Ascending aorta (tissue), 2 donors: ENCODE results near the gene RAP2A. TPM values are rescaled to one million over a fixed set of nuclear protein-coding genes. Genes with fewer than 3 reads are reported as not detected.

ENCODE experiments used
- DNase-seq, 2 donors: peaks; one replicate each; pipeline ENCODE4 v3.0.0-alpha.2; 2019; ENCODE audit warnings: low spot score in 2 of 2
- H3K27ac ChIP-seq, 2 donors: fragments of 200-600 bp; sonication (generic); one replicate each; pipeline ENCODE4 v1.5.1; 2016 to 2017; ENCODE audit warnings: mild to moderate bottlenecking in 1 of 2
- H3K27me3 ChIP-seq: fragments of 200-600 bp; sonication (generic); one replicate; pipeline ENCODE4 v1.5.1; 2017
- H3K36me3 ChIP-seq, 2 donors: fragments of 200-600 bp; sonication (generic); one replicate each; pipeline ENCODE4 v1.5.1; 2016
- H3K4me1 ChIP-seq, 2 donors: fragments of 200-600 bp; sonication (generic); one replicate each; pipeline ENCODE4 v1.5.1; 2016 to 2017; ENCODE audit warnings: mild to moderate bottlenecking in 1 of 2
- H3K4me3 ChIP-seq, 2 donors: fragments of 200-600 bp; sonication (generic); one replicate each; pipeline ENCODE4 v1.5.1; 2016 to 2017; ENCODE audit warnings: mild to moderate bottlenecking in 1 of 2
- H3K9me3 ChIP-seq, 2 donors: fragments of 200-600 bp; sonication (generic); one replicate each; pipeline ENCODE4 v1.5.1; 2016
- CTCF ChIP-seq, 3 experiments: fragments of 200-600 bp in 2 of 3; fragments of 450-650 bp in 1 of 3; sonication (generic) in 2 of 3; IDR thresholded peaks; one replicate each; pipeline ENCODE4 v1.5.1; 2016 to 2019; ENCODE audit warnings: antibody characterized with exemption in 3 of 3, mild to moderate bottlenecking in 1 of 3, moderate library complexity in 1 of 3
- intact Hi-C: fragments of 100-400 bp; cut with DNase I; formaldehyde crosslinking; loops from one replicate; pipeline ENCODE4 v1.15.1; 2023
- total RNA-seq: library from RNA; depleted of rRNA; stranded (reverse); fragments of >200 nt; gene quantifications from one replicate; pipeline ENCODE4 v1.1.0, GENCODE V29; 2016

Gene RAP2A
- total RNA-seq, 1 donor from 2014 or later, result 37.1 TPM

- Histone ChIP-seq H3K27ac (no peak overlapping the region), H3K27me3 (no peaks in the 10 kb centered on the region), H3K36me3 (peaks cover 0 to 13% of the 10 kb centered on the region in 2 donors), H3K4me3 (no peak overlapping the region), H3K4me1 (no peaks in the 10 kb centered on the region), H3K9me3 (no peaks in the 10 kb centered on the region)
- no peak for DNase-seq
- TF ChIP-seq CTCF (IDR thresholded peaks at IDR 0.05), result no peak
- intact Hi-C loops, result no loop called here
Measured at GRCh38 chr13:97395447-97396136, 38.4 kb upstream of the RAP2A start.

- Histone ChIP-seq H3K4me1 (no peaks in the 10 kb centered on the region), H3K27me3 (no peaks in the 10 kb centered on the region), H3K27ac (no peak overlapping the region), H3K9me3 (no peaks in the 10 kb centered on the region), H3K4me3 (no peak overlapping the region), H3K36me3 (peaks cover 0 to 3% of the 10 kb centered on the region in 2 donors)
- no peak for TF ChIP-seq CTCF (IDR thresholded peaks at IDR 0.05)
- intact Hi-C loops, result no loop called here
- DNase-seq, result no peak
Measured at GRCh38 chr13:97397267-97397666, 36.7 kb upstream of the RAP2A start.

- Histone ChIP-seq H3K4me3 (no peak overlapping the region), H3K4me1 (no peaks in the 10 kb centered on the region), H3K27ac (no peak overlapping the region), H3K36me3 (no peaks in the 10 kb centered on the region), H3K9me3 (no peaks in the 10 kb centered on the region), H3K27me3 (no peaks in the 10 kb centered on the region)
- intact Hi-C loops, result no loop called here
- no peak for DNase-seq
- no peak for TF ChIP-seq CTCF (IDR thresholded peaks at IDR 0.05)
Measured at GRCh38 chr13:97401421-97401820, 32.5 kb upstream of the RAP2A start.

- intact Hi-C loops, result no loop called here
- no peaks in the 10 kb centered on the region for H3K27me3 ChIP-seq
Measured at GRCh38 chr13:97403893-97404750, 29.8 kb upstream of the RAP2A start.

GRCh38 chr13:97407540-97407939 lies 26.4 kb upstream of the RAP2A start:
- intact Hi-C loops, result no loop called here
- Histone ChIP-seq H3K27me3 (no peaks in the 10 kb centered on the region), H3K36me3 (no peaks in the 10 kb centered on the region), H3K4me1 (no peaks in the 10 kb centered on the region), H3K27ac (peak overlapping the region in 1 of 2 donors; percentile 27), H3K4me3 (no peak overlapping the region), H3K9me3 (no peaks in the 10 kb centered on the region)
- no peak for TF ChIP-seq CTCF (IDR thresholded peaks at IDR 0.05)
- no peak for DNase-seq

More at GRCh38 chr13:97403893-97404750, 29.8 kb upstream of the RAP2A start:
- no peak for TF ChIP-seq CTCF (IDR thresholded peaks at IDR 0.05)
- H3K36me3 ChIP-seq, result no peaks in the 10 kb centered on the region
- no peaks in the 10 kb centered on the region for H3K4me1 ChIP-seq
- H3K4me3 ChIP-seq, result no peak overlapping the region
- H3K9me3 ChIP-seq, result no peaks in the 10 kb centered on the region
- no peak overlapping the region for H3K27ac ChIP-seq
- DNase-seq, result no peak
